HepG2 (cell line): Measurements from ENCODE around the gene SCUBE2. TPM values are rescaled to one million over a fixed set of nuclear protein-coding genes. Genes with fewer than 3 reads are reported as not detected.

ENCODE experiments used
- ATAC-seq: fragments of 200-7000 bp; cut with Tn5 transposase; 3 replicates; pipeline ENCODE4 v1.9.1; 2020; ENCODE audit warnings: mild to moderate bottlenecking, moderate library complexity
- BruUV-seq: library from RNA; stranded (reverse); fragments of 400-500 nt; replicated peaks from 2 replicates; lab custom pipeline; 2021; lab: Mats Ljungman, UMichigan
- CTCF ChIA-PET: fragments of 300-600 bp; formaldehyde crosslinking; extraction: SDS; loops from one replicate; lab custom pipeline; 2021; ENCODE audit warnings: low total read pairs, inconsistent platforms, low intra/inter-chr PET ratio; lab: Yijun Ruan, JAX
- POLR2A ChIA-PET: fragments of 350-600 bp; sonication (Branson Sonifier 250); formaldehyde crosslinking; loops from one replicate; lab custom pipeline; 2020; ENCODE audit warnings: antibody characterized with exemption, inconsistent platforms; lab: Yijun Ruan, JAX
- DNase-seq: peaks from one replicate; pipeline ENCODE4 v3.0.0-alpha.2; 2015; ENCODE audit warnings: low spot score
- FAIRE-seq: peaks from 3 replicates; lab custom pipeline; 2011; peaks lifted over from hg19 to GRCh38; lab: Jason Lieb, UNC
- H2AFZ ChIP-seq: one replicate; pipeline ENCODE4 v1.6.1; 2011; ENCODE audit warnings: low read length, inconsistent platforms
- H3K27ac ChIP-seq: fragments of 300-600 bp; 3 replicates; pipeline ENCODE4 v1.8.0; 2011; ENCODE audit warnings: mixed run types, mild to moderate bottlenecking, mixed read lengths, low read length, inconsistent platforms; ENCODE audit not compliant: insufficient read depth; ENCODE audit errors: extremely low read length
- H3K27me3 ChIP-seq, 2 experiments: fragments of 200-600 bp in 1 of 2; 2 replicates in 1 of 2; 3 replicates in 1 of 2; pipeline versions ENCODE4 v1.6.0 to v1.8.0; 2011; ENCODE audit warnings: low read length in 2 of 2, mild to moderate bottlenecking in 2 of 2, moderate library complexity in 2 of 2, inconsistent platforms in 1 of 2; ENCODE audit not compliant: insufficient read depth in 2 of 2, control insufficient read depth in 1 of 2
- H3K36me3 ChIP-seq, 2 experiments: fragments of 200-600 bp in 1 of 2; replicated peaks in 1 of 2; 2 replicates in 1 of 2; 3 replicates in 1 of 2; pipeline versions ENCODE4 v1.5.1 to v1.8.0; 2011; ENCODE audit warnings: low read length in 2 of 2, inconsistent platforms in 1 of 2; ENCODE audit not compliant: insufficient read depth in 2 of 2, control insufficient read depth in 1 of 2
- H3K4me1 ChIP-seq: 2 replicates; pipeline ENCODE4 v1.5.1; 2012; ENCODE audit warnings: low read length, inconsistent platforms; ENCODE audit not compliant: insufficient read depth
- H3K4me2 ChIP-seq: 2 replicates; pipeline ENCODE4 v1.6.0; 2011; ENCODE audit warnings: low read depth, low read length, inconsistent platforms
- H3K4me3 ChIP-seq, 3 experiments: fragments of 200-600 bp in 1 of 3; sonication (generic), shearing (Covaris generic) in 1 of 3; replicated peaks in 1 of 3; 2 replicates each; pipeline ENCODE4 v1.5.1; 2011 to 2016; ENCODE audit warnings: low read length in 3 of 3, inconsistent platforms in 2 of 3, low read depth in 2 of 3, mild to moderate bottlenecking in 2 of 3, control low read depth in 1 of 3, mixed read lengths in 1 of 3; ENCODE audit not compliant: insufficient read depth in 1 of 3
- H3K79me2 ChIP-seq: one replicate; pipeline ENCODE4 v1.6.1; 2011; ENCODE audit warnings: low read length, inconsistent platforms; ENCODE audit not compliant: insufficient read depth
- H3K9ac ChIP-seq: 2 replicates; pipeline ENCODE4 v1.6.0; 2011; ENCODE audit warnings: mild to moderate bottlenecking, low read depth, low read length, inconsistent platforms; ENCODE audit not compliant: insufficient read depth
- H3K9me3 ChIP-seq: 2 replicates; pipeline ENCODE4 v1.5.1; 2012; ENCODE audit warnings: mild to moderate bottlenecking, low read length
- H4K20me1 ChIP-seq: 2 replicates; pipeline ENCODE4 v1.6.0; 2011; ENCODE audit warnings: inconsistent platforms, mild to moderate bottlenecking, low read length, moderate library complexity; ENCODE audit not compliant: insufficient read depth
- ARHGAP35 ChIP-seq: sonication (generic); formaldehyde crosslinking; IDR thresholded peaks from 2 replicates; pipeline ENCODE4 v1.9.0; 2022; ENCODE audit warnings: mild to moderate bottlenecking, inconsistent platforms, moderate library complexity, missing genetic modification reagents, borderline replicate concordance
- KLF11 ChIP-seq: IDR thresholded peaks from 2 replicates; pipeline ENCODE4 v1.6.1; 2016; ENCODE audit warnings: missing compliant biosample characterization
- PCBP1 ChIP-seq: fragments of 200-400 bp; formaldehyde crosslinking; IDR thresholded peaks from 2 replicates; pipeline ENCODE4 v1.6.1; 2017; ENCODE audit warnings: mild to moderate bottlenecking, low read depth, low read length, borderline replicate concordance
- SATB2 ChIP-seq: sonication (generic); formaldehyde crosslinking; IDR thresholded peaks from 2 replicates; pipeline ENCODE4 v1.5.0; 2020; ENCODE audit warnings: missing genetic modification reagents
- ZNF431 ChIP-seq: sonication (generic); formaldehyde crosslinking; IDR thresholded peaks from 2 replicates; pipeline ENCODE4 v1.9.0; 2022; ENCODE audit warnings: missing genetic modification reagents, low read depth, mild to moderate bottlenecking, borderline replicate concordance
- ZNF878 ChIP-seq: sonication (generic); formaldehyde crosslinking; IDR thresholded peaks from 2 replicates; pipeline ENCODE4 v1.8.1; 2023; ENCODE audit warnings: mild to moderate bottlenecking, missing genetic modification reagents, moderate library complexity
- ZSCAN5A ChIP-seq: sonication (generic); formaldehyde crosslinking; IDR thresholded peaks from 2 replicates; pipeline ENCODE4 v1.8.0; 2022; ENCODE audit warnings: mild to moderate bottlenecking, missing genetic modification reagents, borderline replicate concordance
- WGBS: methylation state at CpG from one replicate; pipeline ENCODE4 v1.1.6; 2017; ENCODE audit warnings: low lambda C conversion rate; 5-methylcytosine and 5-hydroxymethylcytosine counted together
- in situ Hi-C: cut with HindIII; loops from 2 replicates; pipeline ENCODE4 v1.10.0; 2017; ENCODE audit warnings: low pct_unique_long_range_greater_than_20kb; ENCODE audit not compliant: extremely low pct_ligation_motif_present
- intact Hi-C: fragments of 100-400 bp; cut with micrococcal nuclease; formaldehyde crosslinking; loops from one replicate; pipeline ENCODE4 v1.10.0; 2022; ENCODE audit not compliant: unreplicated experiment
- polyA plus RNA-seq, 8 experiments: library from polyadenylated mRNA; depleted of rRNA in 3 of 8; stranded (reverse) in 7 of 8; unstranded in 1 of 8; fragments of >200 nt; fragmentation: Illumina TruSeq in 4 of 8; extraction: Trizol in 4 of 8; gene quantifications; 2 replicates each; pipeline versions ENCODE4 v1.2.1 to v1.2.3, GENCODE V29; 2011 to 2016; ENCODE audit warnings: low read depth in 4 of 8, missing spikeins in 1 of 8, mixed read lengths in 1 of 8; ENCODE audit not compliant: insufficient read depth in 1 of 8
- total RNA-seq, 5 experiments: library from RNA; depleted of rRNA; stranded (reverse); fragments of >200 nt; fragmentation: Illumina TruSeq; extraction: Trizol; gene quantifications; 2 replicates each; pipeline ENCODE4 v1.2.3, GENCODE V29; 2016; ENCODE audit warnings: low read depth in 1 of 5
- TF ChIP-seq, protein P1 (sequence below): sonication (generic); formaldehyde crosslinking; IDR thresholded peaks from 2 replicates; pipeline ENCODE4 v1.5.1; 2020; ENCODE audit warnings: mild to moderate bottlenecking, missing genetic modification reagents
- TF ChIP-seq, protein P2 (sequence below): sonication (generic); formaldehyde crosslinking; IDR thresholded peaks from 2 replicates; pipeline ENCODE4 v1.4.0; 2020; ENCODE audit warnings: missing genetic modification reagents, mild to moderate bottlenecking, borderline replicate concordance
- TF ChIP-seq, protein P3 (sequence below): IDR thresholded peaks from 2 replicates; pipeline ENCODE4 v1.6.1; 2016
- TF ChIP-seq, protein P4 (sequence below): conservative IDR thresholded peaks from 2 replicates; pipeline ENCODE4 v1.6.1; 2018; ENCODE audit warnings: missing genetic modification reagents

Gene SCUBE2
- total and polyA plus RNA-seq, 2 of the 13 experiments (the other 11 are each of a cell fraction or from before 2014, with no cell fraction given) = 0.09 TPM; not detected in 1

DNA sequence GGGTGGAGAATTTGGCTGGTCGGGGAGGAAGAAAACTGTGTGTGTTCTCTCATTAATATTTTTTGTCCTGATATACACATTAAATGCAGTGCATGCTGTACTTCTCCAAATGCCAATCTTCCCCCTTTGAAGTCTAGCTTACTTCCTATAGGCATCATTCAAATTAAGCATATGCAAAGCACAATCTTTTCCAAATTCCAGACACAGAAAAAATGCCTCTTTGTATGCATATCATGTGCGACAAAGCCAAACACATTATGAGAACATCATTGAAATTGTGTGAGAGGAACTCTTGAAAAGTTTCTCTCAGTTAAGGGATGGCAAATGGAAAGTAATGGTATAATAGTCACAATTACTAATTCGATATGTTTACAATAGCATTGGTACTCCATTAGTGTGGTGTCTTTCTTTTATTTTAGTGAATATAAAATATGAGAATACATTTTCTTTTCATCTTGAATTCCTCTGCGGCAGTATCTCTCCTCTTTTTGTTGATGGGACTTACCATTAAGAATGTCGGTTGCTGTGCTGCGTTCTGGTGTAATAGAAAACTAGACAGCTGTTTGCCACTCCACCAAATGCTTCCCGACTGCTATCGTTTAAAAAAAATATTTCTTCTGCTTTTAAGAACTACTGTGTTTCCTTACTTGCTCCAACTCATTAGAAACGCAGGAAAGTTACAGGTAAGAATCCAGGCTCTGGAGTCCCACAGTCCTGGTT is 68.3 kb downstream of the SCUBE2 start:
- Histone ChIP-seq H4K20me1 (no peaks in the 10 kb centered on the region), H3K36me3 (no peaks in the 10 kb centered on the region), H3K27ac (no peak overlapping the region), H3K9me3 (no peaks in the 10 kb centered on the region), H3K27me3 (peaks cover 0 to 32% of the 10 kb centered on the region in 2 experiments; a peak in 3 of 5 replicates), H2AFZ (no peak overlapping the region), H3K4me1 (no peaks in the 10 kb centered on the region), H3K4me2 (no peak overlapping the region), H3K9ac (no peak overlapping the region), H3K4me3 (no peak overlapping the region), H3K79me2 (no peaks in the 10 kb centered on the region)
- POLR2A ChIA-PET = no interaction called here
- no peak for DNase-seq
- in situ Hi-C loops (no loop called here), intact Hi-C loops (no loop called here)
- ATAC-seq = no peak
- CTCF ChIA-PET = no interaction called here
- no TSS peak for BruUV-seq
- 36% methylated on average over 9 of the region's 9 CpGs for WGBS
- no peak for FAIRE-seq
- TF ChIP-seq, protein P1, sequence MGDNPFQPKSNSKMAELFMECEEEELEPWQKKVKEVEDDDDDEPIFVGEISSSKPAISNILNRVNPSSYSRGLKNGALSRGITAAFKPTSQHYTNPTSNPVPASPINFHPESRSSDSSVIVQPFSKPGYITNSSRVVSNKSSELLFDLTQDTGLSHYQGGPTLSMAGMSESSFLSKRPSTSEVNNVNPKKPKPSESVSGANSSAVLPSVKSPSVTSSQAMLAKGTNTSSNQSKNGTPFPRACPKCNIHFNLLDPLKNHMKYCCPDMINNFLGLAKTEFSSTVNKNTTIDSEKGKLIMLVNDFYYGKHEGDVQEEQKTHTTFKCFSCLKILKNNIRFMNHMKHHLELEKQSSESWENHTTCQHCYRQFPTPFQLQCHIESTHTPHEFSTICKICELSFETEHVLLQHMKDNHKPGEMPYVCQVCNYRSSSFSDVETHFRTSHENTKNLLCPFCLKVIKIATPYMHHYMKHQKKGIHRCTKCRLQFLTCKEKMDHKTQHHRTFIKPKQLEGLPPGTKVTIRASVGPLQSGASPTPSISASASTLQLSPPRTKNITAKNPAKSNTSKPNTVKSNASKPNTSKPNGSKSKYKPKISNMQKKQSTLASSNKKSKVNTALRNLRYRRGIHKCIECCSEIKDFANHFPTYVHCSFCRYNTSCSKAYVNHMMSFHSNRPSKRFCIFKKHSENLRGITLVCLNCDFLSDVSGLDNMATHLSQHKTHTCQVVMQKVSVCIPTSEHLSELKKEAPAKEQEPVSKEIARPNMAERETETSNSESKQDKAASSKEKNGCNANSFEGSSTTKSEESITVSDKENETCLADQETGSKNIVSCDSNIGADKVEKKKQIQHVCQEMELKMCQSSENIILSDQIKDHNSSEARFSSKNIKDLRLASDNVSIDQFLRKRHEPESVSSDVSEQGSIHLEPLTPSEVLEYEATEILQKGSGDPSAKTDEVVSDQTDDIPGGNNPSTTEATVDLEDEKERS = no peak
- TF ChIP-seq PCBP1 (no peak), ZSCAN5A (CRISPR knock-in tag) (no peak), ZNF431 (no peak), ARHGAP35 (CRISPR knock-in tag) (no peak), SATB2 (CRISPR knock-in tag) (no peak), ZNF878 (CRISPR knock-in tag) (no peak), KLF11 (CRISPR knock-in tag) (no peak)
- TF ChIP-seq, protein P2, sequence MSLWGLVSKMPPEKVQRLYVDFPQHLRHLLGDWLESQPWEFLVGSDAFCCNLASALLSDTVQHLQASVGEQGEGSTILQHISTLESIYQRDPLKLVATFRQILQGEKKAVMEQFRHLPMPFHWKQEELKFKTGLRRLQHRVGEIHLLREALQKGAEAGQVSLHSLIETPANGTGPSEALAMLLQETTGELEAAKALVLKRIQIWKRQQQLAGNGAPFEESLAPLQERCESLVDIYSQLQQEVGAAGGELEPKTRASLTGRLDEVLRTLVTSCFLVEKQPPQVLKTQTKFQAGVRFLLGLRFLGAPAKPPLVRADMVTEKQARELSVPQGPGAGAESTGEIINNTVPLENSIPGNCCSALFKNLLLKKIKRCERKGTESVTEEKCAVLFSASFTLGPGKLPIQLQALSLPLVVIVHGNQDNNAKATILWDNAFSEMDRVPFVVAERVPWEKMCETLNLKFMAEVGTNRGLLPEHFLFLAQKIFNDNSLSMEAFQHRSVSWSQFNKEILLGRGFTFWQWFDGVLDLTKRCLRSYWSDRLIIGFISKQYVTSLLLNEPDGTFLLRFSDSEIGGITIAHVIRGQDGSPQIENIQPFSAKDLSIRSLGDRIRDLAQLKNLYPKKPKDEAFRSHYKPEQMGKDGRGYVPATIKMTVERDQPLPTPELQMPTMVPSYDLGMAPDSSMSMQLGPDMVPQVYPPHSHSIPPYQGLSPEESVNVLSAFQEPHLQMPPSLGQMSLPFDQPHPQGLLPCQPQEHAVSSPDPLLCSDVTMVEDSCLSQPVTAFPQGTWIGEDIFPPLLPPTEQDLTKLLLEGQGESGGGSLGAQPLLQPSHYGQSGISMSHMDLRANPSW (CRISPR knock-in tag) = no peak
- TF ChIP-seq, protein P3, sequence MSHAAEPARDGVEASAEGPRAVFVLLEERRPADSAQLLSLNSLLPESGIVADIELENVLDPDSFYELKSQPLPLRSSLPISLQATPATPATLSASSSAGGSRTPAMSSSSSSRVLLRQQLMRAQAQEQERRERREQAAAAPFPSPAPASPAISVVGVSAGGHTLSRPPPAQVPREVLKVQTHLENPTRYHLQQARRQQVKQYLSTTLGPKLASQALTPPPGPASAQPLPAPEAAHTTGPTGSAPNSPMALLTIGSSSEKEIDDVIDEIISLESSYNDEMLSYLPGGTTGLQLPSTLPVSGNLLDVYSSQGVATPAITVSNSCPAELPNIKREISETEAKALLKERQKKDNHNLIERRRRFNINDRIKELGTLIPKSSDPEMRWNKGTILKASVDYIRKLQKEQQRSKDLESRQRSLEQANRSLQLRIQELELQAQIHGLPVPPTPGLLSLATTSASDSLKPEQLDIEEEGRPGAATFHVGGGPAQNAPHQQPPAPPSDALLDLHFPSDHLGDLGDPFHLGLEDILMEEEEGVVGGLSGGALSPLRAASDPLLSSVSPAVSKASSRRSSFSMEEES (CRISPR knock-in tag) = no peak
- TF ChIP-seq, protein P4, sequence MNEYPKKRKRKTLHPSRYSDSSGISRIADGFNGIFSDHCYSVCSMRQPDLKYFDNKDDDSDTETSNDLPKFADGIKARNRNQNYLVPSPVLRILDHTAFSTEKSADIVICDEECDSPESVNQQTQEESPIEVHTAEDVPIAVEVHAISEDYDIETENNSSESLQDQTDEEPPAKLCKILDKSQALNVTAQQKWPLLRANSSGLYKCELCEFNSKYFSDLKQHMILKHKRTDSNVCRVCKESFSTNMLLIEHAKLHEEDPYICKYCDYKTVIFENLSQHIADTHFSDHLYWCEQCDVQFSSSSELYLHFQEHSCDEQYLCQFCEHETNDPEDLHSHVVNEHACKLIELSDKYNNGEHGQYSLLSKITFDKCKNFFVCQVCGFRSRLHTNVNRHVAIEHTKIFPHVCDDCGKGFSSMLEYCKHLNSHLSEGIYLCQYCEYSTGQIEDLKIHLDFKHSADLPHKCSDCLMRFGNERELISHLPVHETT = no peak
